A549 (cell line): ENCODE measurements around the gene HNRNPA3.
"Not testable (repeated sequence)": the region's sequence is repeated elsewhere in the genome, so short reads cannot be mapped to it uniquely, and the experiment has no call there.

Experiments
- CEBPB ChIP-seq, 2 experiments: fragments of >200 bp in 1 of 2; sonication (Bioruptor Twin) in 1 of 2; formaldehyde crosslinking in 1 of 2; IDR thresholded peaks; 2 replicates each; pipeline ENCODE4 v1.6.1; 2012 to 2016
- POLR2A ChIP-seq: IDR thresholded peaks from 2 replicates; pipeline ENCODE4 v1.6.1; 2012; ENCODE audit warnings: mild to moderate bottlenecking, low read length
- USF2 ChIP-seq: fragments of 450-650 bp; IDR thresholded peaks from 2 replicates; pipeline ENCODE4 v1.6.1; 2014; ENCODE audit warnings: antibody characterized with exemption
- ZFP36 ChIP-seq: fragments of 450-650 bp; IDR thresholded peaks from 2 replicates; pipeline ENCODE4 v1.6.1; 2014; ENCODE audit warnings: borderline replicate concordance; ENCODE audit not compliant: partially characterized antibody
- TF ChIP-seq, protein P1 (sequence below): fragments of >200 bp; sonication (Bioruptor Twin); formaldehyde crosslinking; IDR thresholded peaks from 3 replicates; pipeline ENCODE4 v1.5.1; 2016

- not testable (repeated sequence) for TF ChIP-seq POLR2A; USF2; ZFP36; CEBPB (IDR thresholded peaks at IDR 0.05)
- TF ChIP-seq, protein P1, sequence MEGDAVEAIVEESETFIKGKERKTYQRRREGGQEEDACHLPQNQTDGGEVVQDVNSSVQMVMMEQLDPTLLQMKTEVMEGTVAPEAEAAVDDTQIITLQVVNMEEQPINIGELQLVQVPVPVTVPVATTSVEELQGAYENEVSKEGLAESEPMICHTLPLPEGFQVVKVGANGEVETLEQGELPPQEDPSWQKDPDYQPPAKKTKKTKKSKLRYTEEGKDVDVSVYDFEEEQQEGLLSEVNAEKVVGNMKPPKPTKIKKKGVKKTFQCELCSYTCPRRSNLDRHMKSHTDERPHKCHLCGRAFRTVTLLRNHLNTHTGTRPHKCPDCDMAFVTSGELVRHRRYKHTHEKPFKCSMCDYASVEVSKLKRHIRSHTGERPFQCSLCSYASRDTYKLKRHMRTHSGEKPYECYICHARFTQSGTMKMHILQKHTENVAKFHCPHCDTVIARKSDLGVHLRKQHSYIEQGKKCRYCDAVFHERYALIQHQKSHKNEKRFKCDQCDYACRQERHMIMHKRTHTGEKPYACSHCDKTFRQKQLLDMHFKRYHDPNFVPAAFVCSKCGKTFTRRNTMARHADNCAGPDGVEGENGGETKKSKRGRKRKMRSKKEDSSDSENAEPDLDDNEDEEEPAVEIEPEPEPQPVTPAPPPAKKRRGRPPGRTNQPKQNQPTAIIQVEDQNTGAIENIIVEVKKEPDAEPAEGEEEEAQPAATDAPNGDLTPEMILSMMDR = not testable (repeated sequence)
Measured at GRCh38 chr2:177219787-177220186, 7.2 kb downstream of the HNRNPA3 start.
